ENCODE measurements around the gene SHROOM4. TPM values are rescaled to one million over a fixed set of nuclear protein-coding genes. Genes with fewer than 3 reads are reported as not detected.

The SHROOM4 gene
- total RNA-seq, 1 experiment from 2014 or later, result 2.1 TPM

DNA sequence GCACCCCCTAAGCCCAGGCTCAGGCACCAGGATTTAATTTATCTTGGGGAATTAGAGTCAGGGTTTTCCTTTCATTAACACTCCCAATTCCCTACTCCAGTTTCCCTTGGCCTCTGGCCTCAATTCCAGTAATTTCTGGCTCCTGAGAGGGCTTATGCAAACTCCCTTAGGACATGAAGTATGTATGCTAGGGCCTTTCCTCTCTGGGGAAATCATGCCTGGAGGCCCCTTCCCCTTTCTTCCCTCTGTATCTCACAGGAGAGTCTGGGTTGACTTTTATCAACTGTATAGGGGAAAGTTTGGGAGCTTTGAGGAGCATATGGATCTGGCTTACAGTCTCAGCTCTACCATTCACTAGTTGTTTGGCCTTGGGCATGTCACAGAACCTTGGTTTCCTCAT lies 169.5 kb downstream of the SHROOM4 start:
- Histone ChIP-seq H3K79me1 (ENCODE audit: insufficient read depth, low read depth, low read length, poor library complexity, severe bottlenecking) (no peaks in the 10 kb centered on the region), H3K18ac (ENCODE audit: insufficient read length, low read depth, low read length) (no peak overlapping the region), H3K79me2 (ENCODE audit: insufficient read depth, low read length) (no peaks in the 10 kb centered on the region), H2BK15ac (ENCODE audit: low read depth, low read length) (no peak overlapping the region), H2BK120ac (ENCODE audit: low read depth, low read length, poor library complexity, severe bottlenecking) (no peak overlapping the region), H3K27ac (ENCODE audit: insufficient read length, low read depth, low read length) (no peak overlapping the region), H3K4me1 (ENCODE audit: insufficient read depth, low read length) (peaks cover 9% of the 10 kb centered on the region; the same call in 1 of the 2 replicates), H3K4me2 (ENCODE audit: insufficient read depth, insufficient read length, low read length) (no peak overlapping the region), H3K14ac (ENCODE audit: insufficient read depth, low read length) (no peak overlapping the region), H3K27me3 (ENCODE audit: insufficient read depth, low read length) (no peaks in the 10 kb centered on the region), H2BK12ac (ENCODE audit: insufficient read length, low read depth, low read length) (no peak overlapping the region), H2AFZ (ENCODE audit: low read length) (no peak overlapping the region), H2AK5ac (ENCODE audit: insufficient read length, low read length) (no peak overlapping the region), H3T11ph (ENCODE audit: low read length) (no peak overlapping the region), H3K9me3 (ENCODE audit: control insufficient read depth, low read depth, low read length) (no peaks in the 10 kb centered on the region), H4K20me1 (ENCODE audit: control insufficient read depth, insufficient read depth, insufficient read length) (no peaks in the 10 kb centered on the region), H2BK20ac (ENCODE audit: low read depth, low read length, poor library complexity, severe bottlenecking) (no peak overlapping the region), H3K23ac (ENCODE audit: insufficient read length, low read depth, low read length) (no peak overlapping the region), H4K5ac (ENCODE audit: insufficient read length, low read depth, low read length) (no peak overlapping the region), H4K91ac (ENCODE audit: insufficient read length, low read depth, low read length) (no peak overlapping the region), H3K4ac (ENCODE audit: low read depth, low read length) (no peak overlapping the region), H3K56ac (ENCODE audit: insufficient read length, low read depth, low read length) (no peak overlapping the region), H2BK5ac (ENCODE audit: insufficient read length, low read length) (no peak overlapping the region), H3K23me2 (ENCODE audit: insufficient read length, low read depth, low read length, poor library complexity, severe bottlenecking) (no peaks in the 10 kb centered on the region), H4K8ac (replicated peaks; ENCODE audit: insufficient read length, low read depth, low read length) (no peak overlapping the region), H3K9ac (ENCODE audit: extremely low read depth, insufficient read length, low read length) (no peak overlapping the region)
- no peak overlapping the region for H3K4me3 Mint-ChIP-seq
- peaks cover 0 to 1% (median 0%) of the 10 kb centered on the region in 3 experiments; a peak in 2 of 7 replicates for H3K36me3 Mint-ChIP-seq (ENCODE audit: insufficient read depth in 1 of 3, low read depth in 3 of 3)
- no peak overlapping the region for H3K27ac Mint-ChIP-seq
- peaks cover 18 to 20% of the 10 kb centered on the region in 2 experiments for H3K4me1 Mint-ChIP-seq
- no peaks in the 10 kb centered on the region; the same call in 1 of the 2 replicates for H3K27me3 Mint-ChIP-seq (ENCODE audit: low read depth)
- peaks cover 40 to 48% of the 10 kb centered on the region in 2 experiments for H3K9me3 Mint-ChIP-seq
- TF ChIP-seq, protein P1, sequence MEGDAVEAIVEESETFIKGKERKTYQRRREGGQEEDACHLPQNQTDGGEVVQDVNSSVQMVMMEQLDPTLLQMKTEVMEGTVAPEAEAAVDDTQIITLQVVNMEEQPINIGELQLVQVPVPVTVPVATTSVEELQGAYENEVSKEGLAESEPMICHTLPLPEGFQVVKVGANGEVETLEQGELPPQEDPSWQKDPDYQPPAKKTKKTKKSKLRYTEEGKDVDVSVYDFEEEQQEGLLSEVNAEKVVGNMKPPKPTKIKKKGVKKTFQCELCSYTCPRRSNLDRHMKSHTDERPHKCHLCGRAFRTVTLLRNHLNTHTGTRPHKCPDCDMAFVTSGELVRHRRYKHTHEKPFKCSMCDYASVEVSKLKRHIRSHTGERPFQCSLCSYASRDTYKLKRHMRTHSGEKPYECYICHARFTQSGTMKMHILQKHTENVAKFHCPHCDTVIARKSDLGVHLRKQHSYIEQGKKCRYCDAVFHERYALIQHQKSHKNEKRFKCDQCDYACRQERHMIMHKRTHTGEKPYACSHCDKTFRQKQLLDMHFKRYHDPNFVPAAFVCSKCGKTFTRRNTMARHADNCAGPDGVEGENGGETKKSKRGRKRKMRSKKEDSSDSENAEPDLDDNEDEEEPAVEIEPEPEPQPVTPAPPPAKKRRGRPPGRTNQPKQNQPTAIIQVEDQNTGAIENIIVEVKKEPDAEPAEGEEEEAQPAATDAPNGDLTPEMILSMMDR (conservative IDR thresholded peaks at IDR 0.05), result no peak
- DNase-seq, result no peak
